Measurements from ENCODE around the gene KRTAP4-8.

GRCh38 chr17:41118721-41119120 lies 20.8 kb upstream of the KRTAP4-8 start:
- no peak for TF ChIP-seq CTCF (IDR thresholded peaks at IDR 0.05)
- TF ChIP-seq, protein P1, sequence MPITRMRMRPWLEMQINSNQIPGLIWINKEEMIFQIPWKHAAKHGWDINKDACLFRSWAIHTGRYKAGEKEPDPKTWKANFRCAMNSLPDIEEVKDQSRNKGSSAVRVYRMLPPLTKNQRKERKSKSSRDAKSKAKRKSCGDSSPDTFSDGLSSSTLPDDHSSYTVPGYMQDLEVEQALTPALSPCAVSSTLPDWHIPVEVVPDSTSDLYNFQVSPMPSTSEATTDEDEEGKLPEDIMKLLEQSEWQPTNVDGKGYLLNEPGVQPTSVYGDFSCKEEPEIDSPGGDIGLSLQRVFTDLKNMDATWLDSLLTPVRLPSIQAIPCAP (CRISPR knock-in tag; IDR thresholded peaks at IDR 0.05): no peak
- TF ChIP-seq ZBTB21 (CRISPR knock-in tag; IDR thresholded peaks at IDR 0.05; ENCODE audit: borderline replicate concordance): no peak
- TF ChIP-seq SP1 (CRISPR knock-in tag; conservative IDR thresholded peaks at IDR 0.05): no peak
- no peak for TF ChIP-seq JUN (CRISPR knock-in tag; IDR thresholded peaks at IDR 0.05)
- no peak for TF ChIP-seq CREB1 (CRISPR knock-in tag; IDR thresholded peaks at IDR 0.05)
- no peak for TF ChIP-seq MXD4 (CRISPR knock-in tag; IDR thresholded peaks at IDR 0.05; ENCODE audit: borderline replicate concordance)
- TF ChIP-seq FOXJ3 (CRISPR knock-in tag; IDR thresholded peaks at IDR 0.05; ENCODE audit: borderline replicate concordance): no peak
- TF ChIP-seq NR3C1 (CRISPR knock-in tag; conservative IDR thresholded peaks at IDR 0.05; ENCODE audit: low read depth): no peak
- TF ChIP-seq CBFB (CRISPR knock-in tag; IDR thresholded peaks at IDR 0.05; ENCODE audit: low read depth): no peak
- TF ChIP-seq ZNF121 (CRISPR knock-in tag; IDR thresholded peaks at IDR 0.05): no peak
